ENCODE data around the gene CTRB2. TPM values are rescaled to one million over a fixed set of nuclear protein-coding genes. Genes with fewer than 3 reads are reported as not detected.
"Not testable (repeated sequence)": the region's sequence is repeated elsewhere in the genome, so short reads cannot be mapped to it uniquely, and the experiment has no call there.

The CTRB2 gene
- total RNA-seq, 1 donor from 2014 or later = not detected

DNA sequence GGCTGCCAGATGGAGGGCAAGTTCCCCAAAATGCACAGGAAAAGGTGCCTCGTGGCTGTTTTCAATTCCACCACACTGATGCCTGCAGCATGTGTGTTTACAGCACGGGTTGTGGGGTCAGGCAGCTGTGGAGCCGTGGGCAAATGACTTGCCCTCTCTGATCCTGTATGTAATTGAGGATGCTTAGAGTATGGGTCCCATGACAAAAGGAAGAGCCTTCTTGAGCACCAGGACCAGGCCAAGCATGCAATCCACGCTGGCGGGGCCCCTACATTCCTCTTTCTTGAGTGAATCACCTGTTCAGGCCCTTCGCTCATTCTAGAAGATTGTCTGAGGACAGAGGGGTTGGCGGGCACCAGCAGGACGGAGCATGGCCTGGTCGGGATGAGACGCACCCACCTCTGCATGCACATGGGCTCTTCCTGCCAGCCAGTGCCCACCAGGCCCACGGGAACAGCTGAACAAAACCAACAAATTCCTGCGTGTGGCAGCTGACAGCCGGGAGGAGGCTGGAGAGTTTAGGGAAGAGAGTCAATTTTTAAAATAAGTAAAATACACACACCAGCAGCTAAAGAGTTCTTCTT is 1.4 kb upstream of the CTRB2 start:
- Histone ChIP-seq H3K27ac (no peak overlapping the region), H3K9me3 (no peaks in the 10 kb centered on the region), H3K4me1 (no peaks in the 10 kb centered on the region), H3K27me3 (no peaks in the 10 kb centered on the region), H3K36me3 (no peaks in the 10 kb centered on the region), H3K4me3 (no peak overlapping the region)
- intact Hi-C loops (cut with DNase I) = no loop called here
- TF ChIP-seq CTCF (IDR thresholded peaks at IDR 0.05) = no peak
- DNase-seq (ENCODE audit: low spot score in 2 of 2) = no peak

DNA sequence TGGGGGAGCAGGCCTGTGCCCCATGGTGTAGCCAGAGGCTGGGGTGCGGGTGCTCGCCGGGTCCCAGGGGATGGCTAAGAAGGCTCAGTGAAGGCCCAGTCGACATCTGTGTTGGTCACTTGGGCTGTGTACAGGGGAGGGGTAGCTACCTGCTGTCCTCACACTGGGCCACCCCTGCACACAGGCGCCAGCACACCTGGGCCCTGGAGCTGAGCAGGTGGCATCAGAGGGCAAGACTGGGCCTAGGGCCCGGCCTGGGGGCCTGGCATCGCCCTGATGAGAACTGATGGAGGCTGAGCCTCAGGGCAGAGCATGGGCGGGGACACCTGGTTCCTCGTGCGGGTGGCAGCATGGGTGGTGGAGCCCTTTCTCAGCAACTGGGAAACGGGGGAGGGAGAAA is 870 bp upstream of the CTRB2 start:
- Histone ChIP-seq H3K27me3 (no peaks in the 10 kb centered on the region), H3K9me3 (no peaks in the 10 kb centered on the region), H3K4me3 (no peak overlapping the region), H3K4me1 (no peaks in the 10 kb centered on the region), H3K27ac (no peak overlapping the region), H3K36me3 (no peaks in the 10 kb centered on the region)
- intact Hi-C loops (cut with DNase I) = loop anchor here (2.0 kb wide), 1 partner anchor 17 kb away; no protein-coding TSS in a partner anchor
- no peak for DNase-seq (ENCODE audit: low spot score in 2 of 2)
- TF ChIP-seq CTCF (IDR thresholded peaks at IDR 0.05) = no peak

GRCh38 chr16:75205961-75206748 is 806 bp downstream of the CTRB2 start:
- not testable (repeated sequence) for H3K4me1 ChIP-seq; H3K4me3 ChIP-seq; H3K27me3 ChIP-seq; DNase-seq (ENCODE audit: low spot score in 2 of 2); H3K27ac ChIP-seq; H3K9me3 ChIP-seq; H3K36me3 ChIP-seq
- intact Hi-C loops (cut with DNase I) = loop anchor here (2.0 kb wide), 1 partner anchor 19 kb away; no protein-coding TSS in a partner anchor

DNA sequence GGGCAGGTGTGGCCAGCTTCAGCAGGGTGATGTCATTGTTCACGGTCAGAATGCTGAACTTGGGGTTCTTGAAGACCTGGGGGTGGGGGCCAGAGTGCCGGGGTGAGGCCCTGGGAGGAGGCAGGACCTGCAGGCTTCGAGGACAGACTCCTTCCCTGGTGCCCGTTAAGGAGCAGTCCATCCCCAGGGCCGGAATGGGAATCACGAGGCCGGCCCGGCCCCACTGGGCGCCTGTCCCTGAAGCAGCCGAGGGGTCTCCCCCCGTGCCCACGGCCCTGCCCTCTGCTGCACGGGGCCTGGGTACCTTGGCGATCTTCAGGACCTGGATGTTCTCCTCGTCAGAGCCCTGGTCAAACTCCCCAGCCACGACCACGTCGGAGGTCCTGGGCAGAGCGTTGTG is 1.5 kb downstream of the CTRB2 start:
- H3K36me3 ChIP-seq; H3K4me1 ChIP-seq; H3K27me3 ChIP-seq; H3K9me3 ChIP-seq; DNase-seq (ENCODE audit: low spot score in 2 of 2); H3K4me3 ChIP-seq; intact Hi-C loops (cut with DNase I); H3K27ac ChIP-seq: not testable (repeated sequence)

DNA sequence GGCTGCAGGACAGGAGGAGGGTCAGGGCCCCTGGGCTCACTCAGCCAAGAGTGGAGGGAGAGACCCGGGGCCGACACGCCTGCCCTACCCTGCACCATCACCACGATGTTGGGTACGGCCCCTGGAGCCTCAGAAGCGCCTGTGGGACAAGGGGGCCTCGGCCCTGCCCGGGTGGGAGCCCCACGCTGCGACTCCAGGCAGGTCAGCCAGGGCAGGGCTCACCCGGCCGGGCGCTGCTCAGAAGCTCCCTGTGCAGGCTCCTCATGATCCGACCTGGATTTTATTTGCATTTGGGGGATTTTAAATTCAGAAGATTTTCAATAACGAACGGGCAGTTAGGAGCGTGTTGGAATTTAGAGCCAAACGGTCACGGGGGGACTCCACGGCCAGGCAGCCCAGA is 2.1 kb downstream of the CTRB2 start:
- peaks cover 0 to 11% of the 10 kb centered on the region in 2 donors for H3K4me1 ChIP-seq
- not testable (repeated sequence) for H3K27ac ChIP-seq; H3K9me3 ChIP-seq; H3K27me3 ChIP-seq; H3K36me3 ChIP-seq; DNase-seq (ENCODE audit: low spot score in 2 of 2); H3K4me3 ChIP-seq
- intact Hi-C loops (cut with DNase I) = loop anchor here (5.0 kb wide), 1 partner anchor 557 kb away; no protein-coding TSS in a partner anchor

- no peaks in the 10 kb centered on the region for H3K9me3 ChIP-seq
- no peak for DNase-seq (ENCODE audit: low spot score in 2 of 2)
- no peak overlapping the region for H3K27ac ChIP-seq
- TF ChIP-seq CTCF (IDR thresholded peaks at IDR 0.05) = no peak
- peaks cover 0 to 15% of the 10 kb centered on the region in 2 donors for H3K4me1 ChIP-seq
- H3K4me3 ChIP-seq = no peak overlapping the region
- H3K27me3 ChIP-seq = no peaks in the 10 kb centered on the region
- intact Hi-C loops (cut with DNase I) = loop anchor here (5.0 kb wide), 1 partner anchor 558 kb away; no protein-coding TSS in a partner anchor
- H3K36me3 ChIP-seq = no peaks in the 10 kb centered on the region
These were observed 2.6 kb downstream of the CTRB2 start for GRCh38 chr16:75204410-75204758.

DNA sequence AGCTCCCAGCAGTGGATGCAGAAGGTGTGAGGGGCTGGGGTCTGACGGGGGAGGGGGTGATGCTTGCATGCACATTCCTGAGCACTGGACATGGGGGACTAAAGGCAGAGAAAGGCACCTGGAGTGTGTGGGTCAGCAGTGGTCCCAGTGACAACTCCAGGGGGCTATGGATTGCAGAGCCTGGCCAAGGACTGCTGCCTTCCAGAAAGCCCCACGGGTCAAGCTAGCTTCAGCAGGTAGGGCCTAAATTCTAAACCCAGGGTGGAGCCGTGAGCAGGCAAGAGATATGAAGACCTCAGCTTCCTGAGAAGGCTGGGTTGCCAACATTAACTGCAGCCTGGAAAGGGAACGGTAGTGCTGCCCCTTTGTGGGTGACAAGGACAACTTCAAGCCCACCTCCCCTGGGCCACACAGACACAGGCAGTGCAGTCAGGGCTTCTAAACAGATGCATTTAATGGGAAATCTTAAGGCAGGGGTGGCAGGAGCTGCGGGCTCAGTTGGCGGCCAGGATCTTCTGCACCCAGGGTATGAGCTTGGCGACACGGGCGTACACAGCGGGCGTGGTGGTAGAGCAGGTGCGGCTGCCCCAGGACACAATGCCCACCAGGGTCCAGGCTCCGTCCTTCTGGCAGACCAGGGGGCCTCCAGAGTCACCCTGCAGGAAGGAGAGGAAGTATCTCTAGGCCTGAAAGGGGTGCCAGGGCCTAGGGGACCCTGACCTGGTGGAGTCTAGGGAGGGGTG is 3.1 kb downstream of the CTRB2 start:
- peak in 1 of 2 donors; percentile 41 for DNase-seq (ENCODE audit: low spot score in 2 of 2)
- no peak overlapping the region for H3K27ac ChIP-seq
- H3K27me3 ChIP-seq = no peaks in the 10 kb centered on the region
- intact Hi-C loops (cut with DNase I) = loop anchor here (5.0 kb wide), 1 partner anchor 558 kb away; no protein-coding TSS in a partner anchor
- no peaks in the 10 kb centered on the region for H3K36me3 ChIP-seq
- TF ChIP-seq CTCF (IDR thresholded peaks at IDR 0.05) = no peak
- no peaks in the 10 kb centered on the region for H3K9me3 ChIP-seq
- no peak overlapping the region for H3K4me3 ChIP-seq
- H3K4me1 ChIP-seq = peaks cover 0 to 15% of the 10 kb centered on the region in 2 donors
